ENCODE measurements around the gene CYP19A1. TPM values are rescaled to one million over a fixed set of nuclear protein-coding genes. Genes with fewer than 3 reads are reported as not detected.

CYP19A1 gene
- total and polyA plus RNA-seq, 7 donors: 0.10 to 4.7 (median 0.22) TPM

- H3K4me3 ChIP-seq: no peak overlapping the region
- H3K27ac ChIP-seq: no peak overlapping the region
- H3K36me3 ChIP-seq (ENCODE audit: insufficient read depth in 1 of 2, low read depth in 1 of 2): no peaks in the 10 kb centered on the region
- DNase-seq (no peak), ATAC-seq (no peak)
- no peaks in the 10 kb centered on the region for H3K9me3 ChIP-seq
- no peak for TF ChIP-seq CTCF (IDR thresholded peaks at IDR 0.05)
- peaks cover 0 to 3% (median 0%) of the 10 kb centered on the region in 3 donors for H3K27me3 ChIP-seq (ENCODE audit: insufficient read depth in 3 of 3, low read length in 2 of 3)
- intact Hi-C loops (cut with DNase I): no loop called here
- 85 to 93% (median 87%) methylated on average over 4 of the region's 4 CpGs for WGBS, 3 donors
- no peaks in the 10 kb centered on the region for H3K4me1 ChIP-seq
These were observed 88.0 kb downstream of the CYP19A1 start for GRCh38 chr15:51250217-51251011.

DNA sequence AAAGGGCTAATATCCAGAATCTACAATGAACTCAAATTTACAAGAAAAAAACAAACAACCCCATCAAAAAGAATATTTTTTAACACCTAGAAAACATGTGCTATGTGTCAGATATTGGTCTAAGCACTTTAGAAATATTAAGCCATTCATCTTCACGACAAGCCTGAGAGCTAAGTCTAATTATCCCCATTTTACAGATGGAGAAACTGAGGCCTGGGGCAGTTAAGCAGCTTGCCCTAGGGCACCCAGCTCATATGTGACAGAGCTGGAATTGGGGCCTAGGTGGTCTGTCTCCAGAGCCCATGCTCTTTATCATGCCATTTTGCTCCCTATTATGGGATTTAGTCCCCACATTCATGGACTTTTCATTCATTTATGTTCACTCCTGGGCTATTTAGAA is 92.8 kb downstream of the CYP19A1 start:
- intact Hi-C loops (cut with DNase I): no loop called here
- DNase-seq (no peak), ATAC-seq (no peak)
- Histone ChIP-seq H3K4me1 (no peaks in the 10 kb centered on the region), H3K36me3 (ENCODE audit: insufficient read depth in 1 of 2, low read depth in 1 of 2) (no peaks in the 10 kb centered on the region), H3K4me3 (no peak overlapping the region), H3K27ac (no peak overlapping the region), H3K9me3 (no peaks in the 10 kb centered on the region), H3K27me3 (ENCODE audit: insufficient read depth in 3 of 3, low read length in 2 of 3) (peaks cover 0 to 3% (median 0%) of the 10 kb centered on the region in 3 donors)
- whole genome bisulfite sequencing, 3 donors: 93 to 96% (median 95%) methylated on average over 1 of the region's 1 CpG
- TF ChIP-seq CTCF (IDR thresholded peaks at IDR 0.05): no peak

GRCh38 chr15:51244423-51244869 is 94.0 kb downstream of the CYP19A1 start:
- Histone ChIP-seq H3K9me3 (no peaks in the 10 kb centered on the region), H3K36me3 (ENCODE audit: insufficient read depth in 1 of 2, low read depth in 1 of 2) (no peaks in the 10 kb centered on the region), H3K4me3 (no peak overlapping the region), H3K4me1 (no peaks in the 10 kb centered on the region), H3K27ac (no peak overlapping the region), H3K27me3 (ENCODE audit: insufficient read depth in 3 of 3, low read length in 2 of 3) (peaks cover 0 to under 1% (median 0%) of the 10 kb centered on the region in 3 donors)
- no peak for TF ChIP-seq CTCF (IDR thresholded peaks at IDR 0.05)
- WGBS, 3 donors: 23 to 26% (median 24%) methylated on average over 2 of the region's 2 CpGs
- DNase-seq (no peak), ATAC-seq (no peak)
- intact Hi-C loops (cut with DNase I): no loop called here

- intact Hi-C loops (cut with DNase I): no loop called here
- Histone ChIP-seq H3K9me3 (no peaks in the 10 kb centered on the region), H3K4me1 (no peaks in the 10 kb centered on the region), H3K27me3 (ENCODE audit: insufficient read depth in 3 of 3, low read length in 2 of 3) (peaks cover 0 to 4% (median 0%) of the 10 kb centered on the region in 3 donors), H3K4me3 (no peak overlapping the region), H3K36me3 (ENCODE audit: insufficient read depth in 1 of 2, low read depth in 1 of 2) (no peaks in the 10 kb centered on the region), H3K27ac (no peak overlapping the region)
- DNase-seq (no peak), ATAC-seq (no peak)
- no peak for TF ChIP-seq CTCF (IDR thresholded peaks at IDR 0.05)
These were observed 94.6 kb downstream of the CYP19A1 start for GRCh38 chr15:51243774-51244173.
